CD14-positive monocyte (primary cell): Measurements from ENCODE around the gene NAA60. TPM values are rescaled to one million over a fixed set of nuclear protein-coding genes. Genes with fewer than 3 reads are reported as not detected.

Source experiments
- DNase-seq, 3 donors: peaks; one replicate each; pipeline ENCODE4 v3.0.0-alpha.2; 2011 to 2022
- H2AFZ ChIP-seq: 2 replicates; pipeline ENCODE4 v1.6.0; 2012; ENCODE audit warnings: mild to moderate bottlenecking, low read depth, low read length, inconsistent platforms; ENCODE audit not compliant: insufficient read depth, poor library complexity, severe bottlenecking
- H3K27ac ChIP-seq, 2 donors: 1 replicate in 1 of 2; 2 replicates in 1 of 2; pipeline ENCODE4 v1.5.1; 2012 to 2013; ENCODE audit warnings: low read length in 2 of 2, control low read depth in 1 of 2, inconsistent platforms in 1 of 2, low read depth in 1 of 2, mild to moderate bottlenecking in 1 of 2
- H3K27me3 ChIP-seq, 2 donors: one replicate each; pipeline versions ENCODE4 v1.6.0 to v1.6.1; 2011 to 2013; ENCODE audit warnings: low read length in 2 of 2; ENCODE audit not compliant: control insufficient read depth in 2 of 2, insufficient read depth in 2 of 2
- H3K36me3 ChIP-seq, 2 donors: replicated peaks in 1 of 2; 1 replicate in 1 of 2; 2 replicates in 1 of 2; pipeline versions ENCODE4 v1.5.1 to v1.6.1; 2012 to 2013; ENCODE audit warnings: low read length in 2 of 2, control low read depth in 1 of 2, inconsistent platforms in 1 of 2, mild to moderate bottlenecking in 1 of 2; ENCODE audit not compliant: insufficient read depth in 2 of 2, control insufficient read depth in 1 of 2
- H3K4me1 ChIP-seq, 2 donors: 1 replicate in 1 of 2; 2 replicates in 1 of 2; pipeline versions ENCODE4 v1.5.1 to v1.6.1; 2012 to 2013; ENCODE audit warnings: low read length in 2 of 2, control low read depth in 1 of 2, inconsistent platforms in 1 of 2, mild to moderate bottlenecking in 1 of 2, moderate library complexity in 1 of 2; ENCODE audit not compliant: insufficient read depth in 2 of 2, control insufficient read depth in 1 of 2
- H3K4me2 ChIP-seq: replicated peaks from 2 replicates; pipeline ENCODE3; 2012; ENCODE audit warnings: low read length, moderate library complexity, mild to moderate bottlenecking; ENCODE audit not compliant: poor library complexity, severe bottlenecking; ENCODE audit errors: extremely low read depth
- H3K4me3 ChIP-seq, 3 experiments: fragments of 200-600 bp in 1 of 3; sonication (generic) in 1 of 3; replicated peaks in 1 of 3; 1 replicate in 2 of 3; 2 replicates in 1 of 3; pipeline ENCODE4 v1.5.1; 2011 to 2013; ENCODE audit warnings: low read length in 3 of 3, mild to moderate bottlenecking in 3 of 3, control low read depth in 2 of 3, low read depth in 2 of 3, inconsistent platforms in 1 of 3, moderate library complexity in 1 of 3
- H3K79me2 ChIP-seq: 2 replicates; pipeline ENCODE4 v1.6.0; 2012; ENCODE audit warnings: mild to moderate bottlenecking, control low read depth, inconsistent platforms, low read length, moderate library complexity; ENCODE audit not compliant: insufficient read depth
- H3K9ac ChIP-seq: 2 replicates; pipeline ENCODE4 v1.6.0; 2017; ENCODE audit warnings: low read length, mild to moderate bottlenecking; ENCODE audit not compliant: insufficient read depth, poor library complexity, severe bottlenecking
- H3K9me3 ChIP-seq, 2 donors: replicated peaks in 1 of 2; 1 replicate in 1 of 2; 2 replicates in 1 of 2; pipeline versions ENCODE4 v1.5.1 to v1.6.1; 2012 to 2013; ENCODE audit warnings: low read length in 2 of 2, control low read depth in 1 of 2; ENCODE audit not compliant: control insufficient read depth in 1 of 2, insufficient read depth in 1 of 2
- H4K20me1 ChIP-seq: 2 replicates; pipeline ENCODE4 v1.6.0; 2012; ENCODE audit warnings: mild to moderate bottlenecking, low read length, control low read depth, moderate library complexity; ENCODE audit not compliant: insufficient read depth
- H3K27ac Mint-ChIP-seq, 7 donors: one replicate each; pipeline ENCODE4 v1.8.0; 2020; ENCODE audit warnings: mild to moderate bottlenecking in 7 of 7, mixed read lengths in 7 of 7, moderate library complexity in 6 of 7, inconsistent platforms in 2 of 7
- H3K27me3 Mint-ChIP-seq, 3 donors: one replicate each; pipeline ENCODE4 v1.8.0; 2021 to 2022; ENCODE audit warnings: low read depth in 3 of 3, mild to moderate bottlenecking in 3 of 3, mixed read lengths in 3 of 3, moderate library complexity in 3 of 3, inconsistent platforms in 1 of 3
- H3K36me3 Mint-ChIP-seq, 2 donors: one replicate each; pipeline ENCODE4 v1.8.0; 2020; ENCODE audit warnings: mixed read lengths in 2 of 2, inconsistent platforms in 1 of 2, mild to moderate bottlenecking in 1 of 2
- H3K4me1 Mint-ChIP-seq: one replicate; pipeline ENCODE4 v1.8.0; 2020; ENCODE audit warnings: mild to moderate bottlenecking, mixed read lengths
- H3K4me3 Mint-ChIP-seq, 2 donors: one replicate each; pipeline ENCODE4 v1.8.0; 2020; ENCODE audit warnings: mild to moderate bottlenecking in 2 of 2, mixed read lengths in 2 of 2, moderate library complexity in 1 of 2
- H3K9me3 Mint-ChIP-seq, 7 donors: one replicate each; pipeline ENCODE4 v1.8.0; 2020 to 2022; ENCODE audit warnings: mixed read lengths in 7 of 7, mild to moderate bottlenecking in 6 of 7, moderate library complexity in 6 of 7, inconsistent platforms in 2 of 7
- CTCF ChIP-seq: fragments of 200-600 bp; IDR thresholded peaks from one replicate; pipeline ENCODE4 v1.8.0; 2022; ENCODE audit warnings: antibody characterized with exemption, mild to moderate bottlenecking
- WGBS: methylation state at CpG from one replicate; pipeline ENCODE4 v1.1.5; 2013; ENCODE audit warnings: missing lambda C conversion rate; ENCODE audit not compliant: insufficient coverage; 5-methylcytosine and 5-hydroxymethylcytosine counted together
- intact Hi-C, 2 donors: fragments of 100-400 bp; cut with micrococcal nuclease; formaldehyde crosslinking; loops; one replicate each; pipeline versions ENCODE4 v1.15.0 to v1.15.1; 2023
- polyA plus RNA-seq, 3 donors: library from polyadenylated mRNA; depleted of rRNA in 1 of 3; unstranded in 2 of 3; stranded (reverse) in 1 of 3; fragments of 300-500 nt in 2 of 3; fragments of >200 nt in 1 of 3; fragmentation: Illumina TruSeq in 2 of 3; gene quantifications; 1 replicate in 2 of 3; 2 replicates in 1 of 3; pipeline ENCODE4 v1.2.3, GENCODE V29; 2012 to 2021

Gene NAA60
- polyA plus RNA-seq, 3 donors: 19.5 to 48.8 (median 29.7) TPM

GRCh38 chr16:3501783-3502400, 58.4 kb downstream of the NAA60 start:
- peaks cover 4% of the 10 kb centered on the region in 2 donors for H3K36me3 Mint-ChIP-seq
- DNase-seq: no peak
- peak overlapping the region; percentile 91 for H3K4me2 ChIP-seq
- no peak overlapping the region for H3K27ac ChIP-seq
- H3K9ac ChIP-seq: no peak overlapping the region
- H3K36me3 ChIP-seq: peaks cover 0 to 3% of the 10 kb centered on the region in 2 donors
- peak overlapping the region in 1 of 3 experiments; percentile 87 for H3K4me3 ChIP-seq
- H2AFZ ChIP-seq: peak overlapping the region; percentile 93
- intact Hi-C loops: no loop called here
- peaks cover 6 to 13% (median 6%) of the 10 kb centered on the region in 3 donors for H3K27me3 Mint-ChIP-seq
- TF ChIP-seq CTCF: no peak
- WGBS: 91% methylated on average over 16 of the region's 22 CpGs
- no peaks in the 10 kb centered on the region for H3K79me2 ChIP-seq
- no peaks in the 10 kb centered on the region for H3K27me3 ChIP-seq
- H3K27ac Mint-ChIP-seq: peak overlapping the region in 1 of 7 donors; percentile 86
- peaks cover 16 to 23% of the 10 kb centered on the region in 2 donors for H3K4me1 ChIP-seq
- no peaks in the 10 kb centered on the region for H4K20me1 ChIP-seq
- peaks cover 0 to 5% (median 0%) of the 10 kb centered on the region in 7 donors for H3K9me3 Mint-ChIP-seq
- H3K4me1 Mint-ChIP-seq: peaks cover 23% of the 10 kb centered on the region
- no peaks in the 10 kb centered on the region for H3K9me3 ChIP-seq
- peak overlapping the region; percentile 85 to 92 for H3K4me3 Mint-ChIP-seq

GRCh38 chr16:3503523-3503922, 60.0 kb downstream of the NAA60 start:
- WGBS: 90% methylated on average over 4 of the region's 6 CpGs
- H3K27me3 Mint-ChIP-seq: peaks cover 6 to 13% (median 6%) of the 10 kb centered on the region in 3 donors
- Histone ChIP-seq H3K27ac (no peak overlapping the region), H3K79me2 (no peaks in the 10 kb centered on the region), H3K36me3 (peaks cover 0 to 3% of the 10 kb centered on the region in 2 donors), H3K4me1 (peaks cover 16 to 23% of the 10 kb centered on the region in 2 donors), H3K27me3 (no peaks in the 10 kb centered on the region), H3K9me3 (no peaks in the 10 kb centered on the region), H3K9ac (no peak overlapping the region), H4K20me1 (no peaks in the 10 kb centered on the region), H3K4me3 (no peak overlapping the region), H3K4me2 (no peak overlapping the region), H2AFZ (no peak overlapping the region)
- H3K27ac Mint-ChIP-seq: no peak overlapping the region
- no peak overlapping the region for H3K4me3 Mint-ChIP-seq
- peaks cover 10% of the 10 kb centered on the region in 2 donors for H3K36me3 Mint-ChIP-seq
- no peak for DNase-seq
- peaks cover 23% of the 10 kb centered on the region for H3K4me1 Mint-ChIP-seq
- peaks cover 0 to 5% (median under 1%) of the 10 kb centered on the region in 7 donors for H3K9me3 Mint-ChIP-seq
- TF ChIP-seq CTCF: no peak
- intact Hi-C loops: no loop called here
